IMR-90 (cell line): ENCODE measurements around the gene CDC5L.

Source experiments
- CEBPB ChIP-seq: IDR thresholded peaks from 2 replicates; pipeline ENCODE4 v1.6.1; 2012; ENCODE audit warnings: low read depth, low read length, improper control_type of control experiment
- CHD1 ChIP-seq: IDR thresholded peaks from 2 replicates; pipeline ENCODE4 v1.6.1; 2012; ENCODE audit warnings: low read depth, low read length, improper control_type of control experiment
- CTCF ChIP-seq: conservative IDR thresholded peaks from 2 replicates; pipeline ENCODE4 v1.5.1; 2012; ENCODE audit warnings: mild to moderate bottlenecking, low read depth, low read length, improper control_type of control experiment
- ELK1 ChIP-seq: fragments of 150-350 bp; IDR thresholded peaks from 2 replicates; pipeline ENCODE4 v1.6.1; 2016; ENCODE audit warnings: low read depth, mild to moderate bottlenecking, low read length, moderate library complexity, borderline replicate concordance
- FOS ChIP-seq: fragments of 150-350 bp; IDR thresholded peaks from 2 replicates; pipeline ENCODE4 v1.6.1; 2016; ENCODE audit warnings: low read depth, low read length
- MAFK ChIP-seq: IDR thresholded peaks from 2 replicates; pipeline ENCODE4 v1.6.1; 2012; ENCODE audit warnings: low read depth, low read length, improper control_type of control experiment
- MAZ ChIP-seq: IDR thresholded peaks from 2 replicates; pipeline ENCODE4 v1.6.1; 2012; ENCODE audit warnings: low read depth, mild to moderate bottlenecking, low read length, improper control_type of control experiment, moderate library complexity, borderline replicate concordance
- MXI1 ChIP-seq: IDR thresholded peaks from 2 replicates; pipeline ENCODE4 v1.6.1; 2012; ENCODE audit warnings: low read depth, mild to moderate bottlenecking, low read length, moderate library complexity, borderline replicate concordance
- POLR2A ChIP-seq: IDR thresholded peaks from 2 replicates; pipeline ENCODE4 v1.6.1; 2012; ENCODE audit warnings: mild to moderate bottlenecking, low read depth, low read length
- RAD21 ChIP-seq: IDR thresholded peaks from 2 replicates; pipeline ENCODE4 v1.6.1; 2012; ENCODE audit warnings: low read length, improper control_type of control experiment
- RFX5 ChIP-seq: IDR thresholded peaks from 2 replicates; pipeline ENCODE4 v1.8.0; 2012; ENCODE audit warnings: low read depth, mild to moderate bottlenecking, low read length, moderate library complexity
- SMC3 ChIP-seq: fragments of 150-350 bp; IDR thresholded peaks from 2 replicates; pipeline ENCODE4 v1.6.1; 2016; ENCODE audit warnings: low read depth, mild to moderate bottlenecking, antibody characterized with exemption, low read length, moderate library complexity
- USF2 ChIP-seq: fragments of 150-350 bp; IDR thresholded peaks from 2 replicates; pipeline ENCODE4 v1.6.1; 2017; ENCODE audit warnings: mild to moderate bottlenecking, antibody characterized with exemption, low read length, low read depth

GRCh38 chr6:44387346-44388134 is at the start of gene CDC5L:
- TF ChIP-seq SMC3 = no peak
- TF ChIP-seq CTCF = no peak
- TF ChIP-seq ELK1 = no peak
- peak; percentile 89 for TF ChIP-seq POLR2A
- peak; percentile 73; the same call in 1 of the 2 replicates for TF ChIP-seq MAZ
- no peak for TF ChIP-seq CHD1
- TF ChIP-seq MXI1 = peak; percentile 50; the same call in 1 of the 2 replicates
- TF ChIP-seq CEBPB = no peak
- peak; percentile 24; the same call in 1 of the 2 replicates for TF ChIP-seq FOS
- no peak for TF ChIP-seq RFX5
- no peak for TF ChIP-seq MAFK
- no peak for TF ChIP-seq USF2
- no peak for TF ChIP-seq RAD21
